Ovary (tissue), 9 donors: ENCODE data around the gene CD40. TPM values are rescaled to one million over a fixed set of nuclear protein-coding genes. Genes with fewer than 3 reads are reported as not detected.

Source experiments
- DNase-seq, 5 donors: peaks; one replicate each; pipeline ENCODE4 v3.0.0-alpha.2; 2019 to 2020
- H3K27ac ChIP-seq, 2 donors: fragments of 200-600 bp; one replicate each; pipeline versions ENCODE4 v1.5.1 to v1.8.0; 2019 to 2022
- H3K27me3 ChIP-seq: fragments of 200-600 bp; one replicate; pipeline ENCODE4 v1.8.0; 2022
- H3K36me3 ChIP-seq: fragments of 200-600 bp; sonication (generic); one replicate; pipeline ENCODE4 v1.5.1; 2019
- H3K4me1 ChIP-seq: one replicate; pipeline ENCODE4 v1.8.1; 2013; ENCODE audit warnings: mild to moderate bottlenecking, moderate library complexity; ENCODE audit not compliant: insufficient read depth
- H3K4me3 ChIP-seq: fragments of 200-600 bp; sonication (generic); one replicate; pipeline ENCODE4 v1.5.1; 2017
- H3K9me3 ChIP-seq, 2 donors: fragments of 200-600 bp in 1 of 2; sonication (generic) in 1 of 2; one replicate each; pipeline versions ENCODE4 v1.5.1 to v1.8.1; 2013 to 2019; ENCODE audit warnings: mild to moderate bottlenecking in 1 of 2, moderate library complexity in 1 of 2
- CTCF ChIP-seq, 3 donors: fragments of 450-650 bp in 2 of 3; fragments of 200-600 bp in 1 of 3; IDR thresholded peaks; one replicate each; pipeline versions ENCODE4 v1.5.1 to v1.8.0; 2016 to 2022; ENCODE audit warnings: antibody characterized with exemption in 3 of 3, mild to moderate bottlenecking in 1 of 3
- EP300 ChIP-seq: sonication (generic); formaldehyde crosslinking; IDR thresholded peaks from one replicate; pipeline ENCODE4 v1.6.1; 2017; ENCODE audit warnings: antibody characterized with exemption
- POLR2A ChIP-seq: fragments of 450-650 bp; IDR thresholded peaks from one replicate; pipeline ENCODE4 v1.6.1; 2017; ENCODE audit warnings: antibody characterized with exemption, mild to moderate bottlenecking, moderate library complexity
- WGBS, 3 donors: extraction: QIAGEN DNeasy Blood & Tissue Kit in 1 of 3; methylation state at CpG; one replicate each; pipeline versions ENCODE4 v1.1.5 to v1.1.7; 2013 to 2017; 5-methylcytosine and 5-hydroxymethylcytosine counted together
- intact Hi-C, 4 donors: fragments of 100-400 bp; cut with DNase I; formaldehyde crosslinking; loops; one replicate each; pipeline versions ENCODE4 v1.11.0 to v1.15.1; 2022 to 2023
- polyA plus RNA-seq, 2 donors: library from polyadenylated mRNA; stranded (reverse); fragments of 200-250 nt in 1 of 2; fragments of 350-450 nt in 1 of 2; fragmentation: Illumina TruSeq in 1 of 2; extraction: RNeasy Lipid Tissue Mini Kit (QIAGEN cat#74804) in 1 of 2; gene quantifications; one replicate each; pipeline ENCODE4 v1.2.3, GENCODE V29; 2013 to 2014
- total RNA-seq, 7 donors: library from RNA; depleted of rRNA in 2 of 7; stranded (reverse); fragments of >200 nt in 2 of 7; fragmentation: NEBNext Ultra II Directional in 3 of 7; extraction: Animal tissue kit (Norgen Biotek cat#: 25700) in 3 of 7; gene quantifications; one replicate each; pipeline versions ENCODE4 v1.1.0 to v1.2.4, GENCODE V29; 2016 to 2023
- donor health status: DM: no; HTN: no; CAD: no; lungs with moderate emphysema.
- donor health status: DM: no; HTN: no; CAD: no.
- donor health status: Bipolar disorder and iron deficiency.
- donor health status: DM: yes; HTN: yes; CAD: no.
- donor health status: DM: no; HTN: no; CAD: no.
- donor health status: DM: yes; HTN: yes; CAD: no.

The CD40 gene
- total and polyA plus RNA-seq, 9 donors, result 14.4 to 35.7 (median 21.6) TPM

GRCh38 chr20:46176739-46177378 lies 58.7 kb downstream of the CD40 start:
- Histone ChIP-seq H3K4me3 (no peak overlapping the region), H3K4me1 (peaks cover 2% of the 10 kb centered on the region), H3K27me3 (no peaks in the 10 kb centered on the region), H3K27ac (no peak overlapping the region), H3K9me3 (no peaks in the 10 kb centered on the region), H3K36me3 (no peaks in the 10 kb centered on the region)
- intact Hi-C loops, result loop anchor here in 1 of 4 donors (10.0 kb wide), 1 partner anchor 152 kb away; the partner anchor contains the start of gene SLC12A5
- 75 to 81% (median 78%) methylated on average over 13 of the region's 13 CpGs for WGBS, 3 donors
- TF ChIP-seq POLR2A, result no peak
- no peak for TF ChIP-seq CTCF (IDR thresholded peaks at IDR 0.05)
- no peak for TF ChIP-seq EP300
- no peak for DNase-seq

GRCh38 chr20:46177768-46178167 lies 59.7 kb downstream of the CD40 start:
- Histone ChIP-seq H3K27me3 (no peaks in the 10 kb centered on the region), H3K4me3 (no peak overlapping the region), H3K4me1 (peaks cover 2% of the 10 kb centered on the region), H3K36me3 (no peaks in the 10 kb centered on the region), H3K9me3 (no peaks in the 10 kb centered on the region), H3K27ac (no peak overlapping the region)
- TF ChIP-seq CTCF (IDR thresholded peaks at IDR 0.05) (no peak), POLR2A (no peak), EP300 (no peak)
- no peak for DNase-seq
- intact Hi-C loops, result loop anchor here in 1 of 4 donors (10.0 kb wide), 1 partner anchor 153 kb away; the partner anchor contains the start of gene SLC12A5
- WGBS, 3 donors, result 87% methylated on average over 15 of the region's 15 CpGs

GRCh38 chr20:46178891-46179290 lies 60.8 kb downstream of the CD40 start:
- H3K27ac ChIP-seq, result no peak overlapping the region
- intact Hi-C loops, result loop anchor here in 1 of 4 donors (10.0 kb wide), 1 partner anchor 154 kb away; the partner anchor contains the start of gene SLC12A5
- no peak overlapping the region for H3K4me3 ChIP-seq
- H3K27me3 ChIP-seq, result no peaks in the 10 kb centered on the region
- H3K36me3 ChIP-seq, result no peaks in the 10 kb centered on the region
- H3K9me3 ChIP-seq, result no peaks in the 10 kb centered on the region
- DNase-seq, result no peak
- WGBS, 3 donors, result 56 to 68% (median 63%) methylated on average over 8 of the region's 8 CpGs
- TF ChIP-seq POLR2A (no peak), CTCF (IDR thresholded peaks at IDR 0.05) (no peak), EP300 (no peak)
- peaks cover 2% of the 10 kb centered on the region for H3K4me1 ChIP-seq

Other genes starting within 250 kb of the CD40 start
- 10 to 100 TPM in 5 of 7 donors, 1 to 10 TPM in 2; 4.8 to 15.2 (median 11.8) TPM for gene ZSWIM1, start 237.1 kb upstream of the CD40 start, total RNA-seq
- 10 to 100 TPM in 1 of 2 donors, 1 to 10 TPM in 1; 4.9 to 11.5 TPM for gene ZSWIM1, start 237.1 kb upstream of the CD40 start, polyA plus RNA-seq
- gene SPATA25, start 230.7 kb upstream of the CD40 start, total RNA-seq, result 1 to 10 TPM; 4.2 to 7.5 (median 5.6) TPM
- gene SPATA25, start 230.7 kb upstream of the CD40 start, polyA plus RNA-seq, result 1 to 10 TPM in 1 of 2 donors, not detected in 1; 7.1 TPM
- gene NEURL2, start 227.1 kb upstream of the CD40 start, total RNA-seq, result 10 to 100 TPM; 10.1 to 28.7 (median 12.5) TPM
- gene NEURL2, start 227.1 kb upstream of the CD40 start, polyA plus RNA-seq, result 10 to 100 TPM in 1 of 2 donors, 1 to 10 TPM in 1; 1.5 to 11.8 TPM
- 100 to 1,000 TPM in 4 of 7 donors, 10 to 100 TPM in 3; 45.0 to 156 (median 110) TPM for gene CTSA, start 227.0 kb upstream of the CD40 start, total RNA-seq
- 100 to 1,000 TPM in 1 of 2 donors, 10 to 100 TPM in 1; 81.6 to 210 TPM for gene CTSA, start 227.0 kb upstream of the CD40 start, polyA plus RNA-seq
- 100 to 1,000 TPM in 4 of 7 donors, 10 to 100 TPM in 3; 83.5 to 266 (median 138) TPM for gene PLTP, start 206.2 kb upstream of the CD40 start, total RNA-seq
- 100 to 1,000 TPM in 1 of 2 donors, 10 to 100 TPM in 1; 85.7 to 188 TPM for gene PLTP, start 206.2 kb upstream of the CD40 start, polyA plus RNA-seq
- gene PCIF1, start 183.6 kb upstream of the CD40 start, total RNA-seq, result 10 to 100 TPM; 34.5 to 73.7 (median 59.8) TPM
- gene PCIF1, start 183.6 kb upstream of the CD40 start, polyA plus RNA-seq, result 10 to 100 TPM; 14.6 to 48.2 TPM
- 10 to 100 TPM; 14.2 to 25.7 (median 20.0) TPM for gene ZNF335, start 146.1 kb upstream of the CD40 start, total RNA-seq
- gene ZNF335, start 146.1 kb upstream of the CD40 start, polyA plus RNA-seq, result 10 to 100 TPM in 1 of 2 donors, 1 to 10 TPM in 1; 3.5 to 15.7 TPM
- 1 to 10 TPM in 2 of 7 donors, under 1 TPM in 5; 0.10 to 1.7 (median 0.28) TPM for gene MMP9, start 109.4 kb upstream of the CD40 start, total RNA-seq
- gene MMP9, start 109.4 kb upstream of the CD40 start, polyA plus RNA-seq, result under 1 TPM; 0.16 to 0.25 TPM
- gene SLC12A5, start 89.1 kb upstream of the CD40 start, total RNA-seq, result 1 to 10 TPM in 5 of 7 donors, not detected in 2; 1.1 to 2.1 (median 1.3) TPM
- 1 to 10 TPM; 2.2 to 3.8 TPM for gene SLC12A5, start 89.1 kb upstream of the CD40 start, polyA plus RNA-seq
- 10 to 100 TPM; 27.6 to 51.1 (median 37.4) TPM for gene NCOA5, start 28.4 kb upstream of the CD40 start, total RNA-seq
- gene NCOA5, start 28.4 kb upstream of the CD40 start, polyA plus RNA-seq, result 10 to 100 TPM; 27.9 to 35.6 TPM
- gene CDH22, start 190.2 kb downstream of the CD40 start, total RNA-seq, result 1 to 10 TPM in 3 of 7 donors, under 1 TPM in 4; 0.18 to 1.5 (median 0.92) TPM
- gene CDH22, start 190.2 kb downstream of the CD40 start, polyA plus RNA-seq, result under 1 TPM; 0.10 to 0.11 TPM